C4-2B (cell line): ENCODE data around the gene FHIT.

ENCODE experiments used
- ZFX ChIP-seq: fragments of 450-650 bp; IDR thresholded peaks from 2 replicates; pipeline ENCODE4 v1.6.1; 2017
- TF ChIP-seq, protein P1 (sequence below): fragments of 450-650 bp; conservative IDR thresholded peaks from 2 replicates; pipeline ENCODE4 v1.5.1; 2017; ENCODE audit warnings: mild to moderate bottlenecking

DNA sequence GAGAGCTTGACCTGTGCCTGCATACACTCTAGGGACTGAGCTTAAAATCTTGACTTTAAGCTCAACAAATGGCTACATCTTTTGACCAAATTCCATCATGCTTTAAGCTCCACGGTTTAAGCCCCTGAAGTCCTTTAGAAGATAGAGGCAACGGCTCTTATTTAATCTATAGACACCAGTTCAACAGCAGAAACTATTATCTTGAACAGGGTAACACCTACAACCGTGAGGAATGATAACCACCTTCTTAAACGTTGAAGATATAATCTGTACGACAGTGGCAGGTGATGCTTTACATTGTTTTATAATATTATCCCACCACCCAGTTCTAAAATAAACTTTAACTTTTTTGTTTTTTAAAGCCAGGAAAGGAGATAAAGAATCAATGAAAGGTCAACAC, 1007.8 kb downstream of the FHIT start:
- TF ChIP-seq, protein P1, sequence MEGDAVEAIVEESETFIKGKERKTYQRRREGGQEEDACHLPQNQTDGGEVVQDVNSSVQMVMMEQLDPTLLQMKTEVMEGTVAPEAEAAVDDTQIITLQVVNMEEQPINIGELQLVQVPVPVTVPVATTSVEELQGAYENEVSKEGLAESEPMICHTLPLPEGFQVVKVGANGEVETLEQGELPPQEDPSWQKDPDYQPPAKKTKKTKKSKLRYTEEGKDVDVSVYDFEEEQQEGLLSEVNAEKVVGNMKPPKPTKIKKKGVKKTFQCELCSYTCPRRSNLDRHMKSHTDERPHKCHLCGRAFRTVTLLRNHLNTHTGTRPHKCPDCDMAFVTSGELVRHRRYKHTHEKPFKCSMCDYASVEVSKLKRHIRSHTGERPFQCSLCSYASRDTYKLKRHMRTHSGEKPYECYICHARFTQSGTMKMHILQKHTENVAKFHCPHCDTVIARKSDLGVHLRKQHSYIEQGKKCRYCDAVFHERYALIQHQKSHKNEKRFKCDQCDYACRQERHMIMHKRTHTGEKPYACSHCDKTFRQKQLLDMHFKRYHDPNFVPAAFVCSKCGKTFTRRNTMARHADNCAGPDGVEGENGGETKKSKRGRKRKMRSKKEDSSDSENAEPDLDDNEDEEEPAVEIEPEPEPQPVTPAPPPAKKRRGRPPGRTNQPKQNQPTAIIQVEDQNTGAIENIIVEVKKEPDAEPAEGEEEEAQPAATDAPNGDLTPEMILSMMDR = no peak
- no peak for TF ChIP-seq ZFX
